ENCODE measurements around the gene ALKBH8.
A peak's percentile ranks its signal among the peaks of the same experiment; 100 is the strongest.
"Not testable (repeated sequence)": the region's sequence is repeated elsewhere in the genome, so short reads cannot be mapped to it uniquely, and the experiment has no call there.

The ALKBH8 gene

GRCh38 chr11:107563702-107564101 lies 1.8 kb downstream of the ALKBH8 start:
- no peak for TF ChIP-seq GATA1 (IDR thresholded peaks at IDR 0.05; ENCODE audit: low read depth, low read length)
- TF ChIP-seq POLR2A (IDR thresholded peaks at IDR 0.05; ENCODE audit: low read length) = no peak
- DNase-seq = peak; percentile 69 to 78

DNA sequence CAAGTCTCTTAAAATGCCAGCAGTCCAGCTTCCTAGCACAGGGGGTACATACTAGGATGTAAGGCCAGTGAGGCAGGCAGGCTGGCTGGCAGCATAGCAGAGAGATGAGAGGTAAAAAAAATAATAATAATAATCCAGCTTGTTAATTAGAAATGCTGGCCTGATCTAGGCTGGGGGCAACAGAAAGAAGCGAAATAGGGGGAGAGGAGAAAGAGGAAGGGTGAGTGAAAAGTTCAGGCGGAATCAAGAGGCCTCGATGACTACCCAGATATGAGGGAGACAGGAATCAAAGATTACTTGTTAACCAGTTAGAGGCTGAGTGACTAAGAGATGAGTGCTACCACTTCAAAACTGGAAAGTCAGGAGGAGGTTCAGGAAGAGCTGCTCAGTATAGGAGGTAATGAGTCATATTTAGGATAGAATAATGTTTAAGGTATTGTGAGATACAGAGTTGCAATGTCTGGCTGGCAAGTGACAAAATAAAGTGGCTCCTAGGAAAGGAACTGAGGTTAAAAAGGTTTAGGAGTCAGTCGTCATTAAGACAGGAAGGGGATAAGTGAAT lies 2.8 kb downstream of the ALKBH8 start:
- TF ChIP-seq POLR2A (IDR thresholded peaks at IDR 0.05; ENCODE audit: low read length) = no peak
- no peak for TF ChIP-seq GATA1 (IDR thresholded peaks at IDR 0.05; ENCODE audit: low read depth, low read length)
- DNase-seq = peak in 1 of 2 experiments; percentile 12

DNA sequence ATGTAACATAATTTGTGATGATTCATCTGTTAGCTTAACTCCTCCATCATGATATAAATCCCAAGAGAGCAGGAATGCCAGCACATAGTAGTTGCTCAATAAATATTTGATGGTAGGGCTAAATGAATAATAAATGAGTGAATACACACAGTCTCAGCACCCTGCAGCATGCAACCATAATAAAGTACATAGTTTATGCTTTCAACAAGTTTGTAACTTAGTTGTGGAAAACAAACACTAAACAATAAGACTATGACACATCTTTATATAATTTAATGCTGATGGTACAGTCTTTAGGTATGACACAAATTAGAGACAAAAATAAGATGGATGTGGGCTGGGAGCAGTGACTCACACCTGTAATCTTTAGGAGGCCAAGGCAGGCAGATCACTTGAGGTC lies 3.8 kb downstream of the ALKBH8 start:
- no peak for TF ChIP-seq GATA1 (IDR thresholded peaks at IDR 0.05; ENCODE audit: low read depth, low read length)
- no peak for TF ChIP-seq POLR2A (IDR thresholded peaks at IDR 0.05; ENCODE audit: low read length)
- no peak for DNase-seq

GRCh38 chr11:107550304-107550703 lies 15.2 kb downstream of the ALKBH8 start:
- no peak for TF ChIP-seq GATA1 (IDR thresholded peaks at IDR 0.05; ENCODE audit: low read depth, low read length)
- TF ChIP-seq POLR2A (IDR thresholded peaks at IDR 0.05; ENCODE audit: low read length) = no peak
- no peak for DNase-seq

DNA sequence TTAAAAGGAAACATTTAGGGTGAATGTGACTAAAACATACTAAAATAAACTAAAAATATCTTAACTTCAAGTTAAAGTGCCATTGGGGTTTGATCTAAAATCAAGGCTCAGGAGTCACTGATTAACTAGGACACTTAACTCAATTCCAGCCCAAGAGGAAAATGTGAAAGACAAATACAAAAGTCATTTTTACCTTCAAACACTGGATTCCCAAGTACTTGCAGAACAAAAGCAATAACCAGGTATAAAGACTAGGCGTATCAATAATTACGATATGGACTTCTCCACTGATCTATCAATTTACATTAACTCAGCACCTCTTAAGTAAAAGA lies 15.6 kb downstream of the ALKBH8 start:
- TF ChIP-seq GATA1 (IDR thresholded peaks at IDR 0.05; ENCODE audit: low read depth, low read length) = no peak
- TF ChIP-seq POLR2A (IDR thresholded peaks at IDR 0.05; ENCODE audit: low read length) = no peak
- DNase-seq = no peak

- no peak for TF ChIP-seq POLR2A (IDR thresholded peaks at IDR 0.05; ENCODE audit: low read length)
- TF ChIP-seq GATA1 (IDR thresholded peaks at IDR 0.05; ENCODE audit: low read depth, low read length) = no peak
- DNase-seq = peak; percentile 44 to 70
These were observed 16.1 kb downstream of the ALKBH8 start for GRCh38 chr11:107549253-107549953.

- DNase-seq = no peak
- TF ChIP-seq POLR2A (IDR thresholded peaks at IDR 0.05; ENCODE audit: low read length) = no peak
- no peak for TF ChIP-seq GATA1 (IDR thresholded peaks at IDR 0.05; ENCODE audit: low read depth, low read length)
These were observed 17.6 kb downstream of the ALKBH8 start for GRCh38 chr11:107547961-107548360.

DNA sequence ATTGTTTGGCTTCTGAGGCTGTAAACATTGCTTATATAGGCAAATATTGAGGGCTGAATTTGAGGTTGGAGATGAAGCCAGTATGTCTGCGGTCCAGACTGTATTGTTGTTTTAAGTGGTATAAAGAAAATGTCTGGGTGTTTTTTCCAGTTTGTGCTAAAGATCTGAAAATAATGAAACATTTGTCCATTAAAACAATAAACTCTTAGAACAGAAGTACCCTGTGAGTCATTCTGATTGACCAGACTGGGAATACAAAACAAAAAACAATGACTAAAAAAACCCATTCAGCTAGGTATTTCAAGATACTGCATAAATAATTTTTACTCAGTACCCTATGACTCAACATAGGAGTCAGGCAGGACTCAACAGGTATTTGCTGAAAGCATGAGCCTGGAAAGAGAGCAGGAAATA lies 20.4 kb downstream of the ALKBH8 start:
- no peak for DNase-seq

DNA sequence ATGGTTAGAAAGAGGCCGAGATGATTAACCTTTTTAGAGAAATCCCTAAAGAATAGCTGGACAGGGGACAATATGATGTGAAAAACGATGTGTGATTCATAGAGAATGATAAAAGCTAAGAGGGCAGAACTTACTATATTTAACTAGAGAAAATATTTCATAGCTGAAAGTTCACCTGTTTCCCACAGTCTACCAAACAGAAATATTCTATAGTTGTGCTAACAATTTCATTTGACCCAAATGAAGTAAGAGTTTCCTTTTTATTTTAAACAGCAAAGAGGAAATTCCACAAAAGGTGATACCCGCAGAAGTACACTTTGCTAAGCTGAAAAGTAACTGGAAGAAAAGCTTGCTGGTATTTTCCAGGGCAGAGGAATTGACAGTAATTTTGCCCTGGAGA lies 26.7 kb downstream of the ALKBH8 start:
- TF ChIP-seq GATA1 (IDR thresholded peaks at IDR 0.05; ENCODE audit: low read depth, low read length) = no peak
- TF ChIP-seq POLR2A (IDR thresholded peaks at IDR 0.05; ENCODE audit: low read length) = no peak
- DNase-seq = no peak

More for the DNA sequence above, 20.4 kb downstream of the ALKBH8 start:
- TF ChIP-seq POLR2A (IDR thresholded peaks at IDR 0.05; ENCODE audit: low read length) = no peak
- TF ChIP-seq GATA1 (IDR thresholded peaks at IDR 0.05; ENCODE audit: low read depth, low read length) = no peak

DNA sequence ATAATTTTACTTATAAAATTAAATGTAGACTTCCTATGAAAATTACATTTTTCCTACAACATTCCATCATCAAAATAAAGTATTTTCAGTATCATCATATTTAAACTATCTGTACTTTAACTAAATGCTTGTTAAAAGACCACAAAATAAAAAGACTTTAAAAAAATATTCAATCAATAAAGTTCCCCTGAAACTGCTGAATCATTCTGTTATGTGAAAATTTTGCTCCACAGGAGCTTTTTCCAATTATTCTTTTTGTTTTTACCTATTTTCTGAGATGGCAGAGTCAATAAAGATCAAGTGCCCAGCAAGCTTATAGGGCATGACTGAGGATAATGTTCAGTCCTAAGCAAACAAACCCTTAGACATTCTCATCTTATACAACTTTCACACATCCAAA lies 27.3 kb downstream of the ALKBH8 start:
- DNase-seq = no peak
- TF ChIP-seq GATA1 (IDR thresholded peaks at IDR 0.05; ENCODE audit: low read depth, low read length) (no peak), POLR2A (IDR thresholded peaks at IDR 0.05; ENCODE audit: low read length) (no peak)

DNA sequence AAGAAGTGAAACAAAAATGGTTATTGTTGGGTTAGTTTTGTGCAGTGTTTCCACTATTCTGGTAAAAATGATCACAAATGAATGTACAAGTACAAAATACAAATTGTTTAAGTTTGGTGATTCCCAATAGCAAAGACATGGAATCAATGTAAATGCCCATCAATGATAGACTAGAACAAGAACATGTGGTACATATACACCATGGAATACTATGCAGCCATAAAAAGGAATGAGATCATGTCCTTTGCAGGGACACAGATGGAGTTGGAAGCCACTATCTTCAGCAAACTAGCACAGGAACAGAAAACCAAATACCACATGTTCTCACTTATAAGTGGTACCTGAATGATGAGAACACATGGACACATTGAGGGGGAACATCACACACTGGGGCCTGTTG lies 28.4 kb downstream of the ALKBH8 start:
- DNase-seq = not testable (repeated sequence)

GRCh38 chr11:107526197-107526596 lies 39.3 kb downstream of the ALKBH8 start:
- TF ChIP-seq GATA1 (IDR thresholded peaks at IDR 0.05; ENCODE audit: low read depth, low read length) = no peak
- no peak for TF ChIP-seq POLR2A (IDR thresholded peaks at IDR 0.05; ENCODE audit: low read length)
- no peak for DNase-seq

DNA sequence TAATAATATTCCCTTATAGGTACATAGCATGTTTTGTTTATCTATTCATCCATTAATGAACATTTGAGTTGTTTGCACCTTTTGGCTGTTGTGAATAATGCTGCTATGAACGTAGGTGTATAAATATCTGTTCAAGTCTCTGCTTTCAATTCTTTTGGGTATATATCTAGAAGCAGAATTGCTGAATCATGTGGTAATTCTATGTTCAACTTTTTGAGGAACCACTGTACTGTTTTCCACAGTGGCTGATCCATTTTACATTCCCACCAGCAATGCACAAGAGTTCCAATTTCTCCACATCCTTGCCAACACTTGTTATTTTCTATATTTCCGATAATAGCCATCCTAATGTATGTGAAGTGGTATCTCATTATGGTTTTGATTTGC lies 56.7 kb downstream of the ALKBH8 start:
- no peak for DNase-seq
- TF ChIP-seq GATA1 (IDR thresholded peaks at IDR 0.05; ENCODE audit: low read depth, low read length) = no peak
- TF ChIP-seq POLR2A (IDR thresholded peaks at IDR 0.05; ENCODE audit: low read length) = no peak

- DNase-seq = no peak
- no peak for TF ChIP-seq GATA1 (IDR thresholded peaks at IDR 0.05; ENCODE audit: low read depth, low read length)
- TF ChIP-seq POLR2A (IDR thresholded peaks at IDR 0.05; ENCODE audit: low read length) = no peak
These were observed 57.2 kb downstream of the ALKBH8 start for GRCh38 chr11:107508201-107508857.

DNA sequence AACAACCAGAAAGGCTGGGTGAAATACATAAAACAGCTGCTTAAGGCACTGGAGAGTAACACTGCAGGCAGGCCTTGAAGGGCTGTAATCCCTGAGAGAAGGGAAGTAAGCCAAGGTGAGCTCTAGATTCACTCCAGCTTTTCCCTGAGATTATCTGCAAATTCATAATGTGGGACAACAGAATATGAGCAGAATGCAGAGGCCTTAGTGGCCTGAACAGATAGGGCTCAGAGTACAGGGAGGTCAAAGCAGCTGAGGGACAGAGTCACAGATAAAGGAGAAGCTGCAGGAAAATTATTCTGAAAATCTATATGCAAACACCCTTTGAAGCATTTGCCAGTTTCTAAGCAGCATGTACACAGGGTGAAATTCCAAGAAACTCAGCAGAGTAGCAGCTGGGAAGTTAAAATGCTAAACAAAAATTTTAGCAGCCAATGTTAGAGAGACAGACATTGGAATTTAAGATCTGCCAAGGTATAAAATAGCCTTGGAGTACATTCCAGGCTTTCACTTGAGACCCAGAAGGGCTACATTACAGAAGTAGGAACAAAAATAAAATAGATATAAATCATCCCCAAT lies 59.8 kb downstream of the ALKBH8 start:
- DNase-seq = no peak
- TF ChIP-seq GATA1 (IDR thresholded peaks at IDR 0.05; ENCODE audit: low read depth, low read length) (no peak), POLR2A (IDR thresholded peaks at IDR 0.05; ENCODE audit: low read length) (no peak)
